Measurements from ENCODE around the gene ADK.

DNA sequence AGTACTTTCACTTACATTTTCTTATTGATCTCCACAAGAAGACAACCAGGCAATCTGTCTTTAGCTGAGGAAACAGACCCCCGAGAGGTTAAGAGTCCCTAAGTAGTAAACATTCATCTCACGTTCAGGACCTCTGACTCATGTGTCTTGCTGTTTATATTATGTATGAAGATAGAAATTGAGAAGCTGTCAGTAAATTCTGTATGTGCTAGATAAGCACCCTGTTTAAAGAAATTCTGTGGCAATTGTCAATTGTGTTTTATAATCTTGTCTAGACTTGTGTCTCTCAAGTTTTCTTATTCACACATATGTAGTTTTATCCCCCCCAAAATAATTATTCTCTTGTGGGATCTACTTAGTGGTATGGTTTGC is 14.5 kb downstream of the ADK start:
- TF ChIP-seq EZH2 (IDR thresholded peaks at IDR 0.05; ENCODE audit: low read depth, unreplicated experiment): no peak
- TF ChIP-seq, protein P1, sequence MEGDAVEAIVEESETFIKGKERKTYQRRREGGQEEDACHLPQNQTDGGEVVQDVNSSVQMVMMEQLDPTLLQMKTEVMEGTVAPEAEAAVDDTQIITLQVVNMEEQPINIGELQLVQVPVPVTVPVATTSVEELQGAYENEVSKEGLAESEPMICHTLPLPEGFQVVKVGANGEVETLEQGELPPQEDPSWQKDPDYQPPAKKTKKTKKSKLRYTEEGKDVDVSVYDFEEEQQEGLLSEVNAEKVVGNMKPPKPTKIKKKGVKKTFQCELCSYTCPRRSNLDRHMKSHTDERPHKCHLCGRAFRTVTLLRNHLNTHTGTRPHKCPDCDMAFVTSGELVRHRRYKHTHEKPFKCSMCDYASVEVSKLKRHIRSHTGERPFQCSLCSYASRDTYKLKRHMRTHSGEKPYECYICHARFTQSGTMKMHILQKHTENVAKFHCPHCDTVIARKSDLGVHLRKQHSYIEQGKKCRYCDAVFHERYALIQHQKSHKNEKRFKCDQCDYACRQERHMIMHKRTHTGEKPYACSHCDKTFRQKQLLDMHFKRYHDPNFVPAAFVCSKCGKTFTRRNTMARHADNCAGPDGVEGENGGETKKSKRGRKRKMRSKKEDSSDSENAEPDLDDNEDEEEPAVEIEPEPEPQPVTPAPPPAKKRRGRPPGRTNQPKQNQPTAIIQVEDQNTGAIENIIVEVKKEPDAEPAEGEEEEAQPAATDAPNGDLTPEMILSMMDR (conservative IDR thresholded peaks at IDR 0.05; ENCODE audit: low read depth in 2 of 2): no peak
- TF ChIP-seq, protein P2, sequence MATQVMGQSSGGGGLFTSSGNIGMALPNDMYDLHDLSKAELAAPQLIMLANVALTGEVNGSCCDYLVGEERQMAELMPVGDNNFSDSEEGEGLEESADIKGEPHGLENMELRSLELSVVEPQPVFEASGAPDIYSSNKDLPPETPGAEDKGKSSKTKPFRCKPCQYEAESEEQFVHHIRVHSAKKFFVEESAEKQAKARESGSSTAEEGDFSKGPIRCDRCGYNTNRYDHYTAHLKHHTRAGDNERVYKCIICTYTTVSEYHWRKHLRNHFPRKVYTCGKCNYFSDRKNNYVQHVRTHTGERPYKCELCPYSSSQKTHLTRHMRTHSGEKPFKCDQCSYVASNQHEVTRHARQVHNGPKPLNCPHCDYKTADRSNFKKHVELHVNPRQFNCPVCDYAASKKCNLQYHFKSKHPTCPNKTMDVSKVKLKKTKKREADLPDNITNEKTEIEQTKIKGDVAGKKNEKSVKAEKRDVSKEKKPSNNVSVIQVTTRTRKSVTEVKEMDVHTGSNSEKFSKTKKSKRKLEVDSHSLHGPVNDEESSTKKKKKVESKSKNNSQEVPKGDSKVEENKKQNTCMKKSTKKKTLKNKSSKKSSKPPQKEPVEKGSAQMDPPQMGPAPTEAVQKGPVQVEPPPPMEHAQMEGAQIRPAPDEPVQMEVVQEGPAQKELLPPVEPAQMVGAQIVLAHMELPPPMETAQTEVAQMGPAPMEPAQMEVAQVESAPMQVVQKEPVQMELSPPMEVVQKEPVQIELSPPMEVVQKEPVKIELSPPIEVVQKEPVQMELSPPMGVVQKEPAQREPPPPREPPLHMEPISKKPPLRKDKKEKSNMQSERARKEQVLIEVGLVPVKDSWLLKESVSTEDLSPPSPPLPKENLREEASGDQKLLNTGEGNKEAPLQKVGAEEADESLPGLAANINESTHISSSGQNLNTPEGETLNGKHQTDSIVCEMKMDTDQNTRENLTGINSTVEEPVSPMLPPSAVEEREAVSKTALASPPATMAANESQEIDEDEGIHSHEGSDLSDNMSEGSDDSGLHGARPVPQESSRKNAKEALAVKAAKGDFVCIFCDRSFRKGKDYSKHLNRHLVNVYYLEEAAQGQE (IDR thresholded peaks at IDR 0.05; ENCODE audit: unreplicated experiment): no peak
- no peak for TF ChIP-seq JUNB (IDR thresholded peaks at IDR 0.05; ENCODE audit: unreplicated experiment)
- TF ChIP-seq POLR2AphosphoS5 (IDR thresholded peaks at IDR 0.05; ENCODE audit: low read depth): no peak
- TF ChIP-seq STAT1 (IDR thresholded peaks at IDR 0.05; ENCODE audit: unreplicated experiment): no peak
- TF ChIP-seq EZH2phosphoT487 (IDR thresholded peaks at IDR 0.05; ENCODE audit: unreplicated experiment): no peak
- no peak for TF ChIP-seq CREB1 (CRISPR knock-in tag; IDR thresholded peaks at IDR 0.05; ENCODE audit: low read depth)
- TF ChIP-seq NANOG (IDR thresholded peaks at IDR 0.05; ENCODE audit: borderline replicate concordance): no peak
- TF ChIP-seq, protein P3, sequence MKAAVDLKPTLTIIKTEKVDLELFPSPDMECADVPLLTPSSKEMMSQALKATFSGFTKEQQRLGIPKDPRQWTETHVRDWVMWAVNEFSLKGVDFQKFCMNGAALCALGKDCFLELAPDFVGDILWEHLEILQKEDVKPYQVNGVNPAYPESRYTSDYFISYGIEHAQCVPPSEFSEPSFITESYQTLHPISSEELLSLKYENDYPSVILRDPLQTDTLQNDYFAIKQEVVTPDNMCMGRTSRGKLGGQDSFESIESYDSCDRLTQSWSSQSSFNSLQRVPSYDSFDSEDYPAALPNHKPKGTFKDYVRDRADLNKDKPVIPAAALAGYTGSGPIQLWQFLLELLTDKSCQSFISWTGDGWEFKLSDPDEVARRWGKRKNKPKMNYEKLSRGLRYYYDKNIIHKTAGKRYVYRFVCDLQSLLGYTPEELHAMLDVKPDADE (IDR thresholded peaks at IDR 0.05): no peak
